CD14-positive monocyte (primary cell): ENCODE data around the gene PLCH1. TPM values are rescaled to one million over a fixed set of nuclear protein-coding genes. Genes with fewer than 3 reads are reported as not detected.

Experiments
- DNase-seq, 3 donors: peaks; one replicate each; pipeline ENCODE4 v3.0.0-alpha.2; 2011 to 2022
- H2AFZ ChIP-seq: 2 replicates; pipeline ENCODE4 v1.6.0; 2012; ENCODE audit warnings: mild to moderate bottlenecking, low read depth, low read length, inconsistent platforms; ENCODE audit not compliant: insufficient read depth, poor library complexity, severe bottlenecking
- H3K27ac ChIP-seq, 2 donors: 1 replicate in 1 of 2; 2 replicates in 1 of 2; pipeline ENCODE4 v1.5.1; 2012 to 2013; ENCODE audit warnings: low read length in 2 of 2, control low read depth in 1 of 2, inconsistent platforms in 1 of 2, low read depth in 1 of 2, mild to moderate bottlenecking in 1 of 2
- H3K27me3 ChIP-seq, 2 donors: one replicate each; pipeline versions ENCODE4 v1.6.0 to v1.6.1; 2011 to 2013; ENCODE audit warnings: low read length in 2 of 2; ENCODE audit not compliant: control insufficient read depth in 2 of 2, insufficient read depth in 2 of 2
- H3K36me3 ChIP-seq, 2 donors: replicated peaks in 1 of 2; 1 replicate in 1 of 2; 2 replicates in 1 of 2; pipeline versions ENCODE4 v1.5.1 to v1.6.1; 2012 to 2013; ENCODE audit warnings: low read length in 2 of 2, control low read depth in 1 of 2, inconsistent platforms in 1 of 2, mild to moderate bottlenecking in 1 of 2; ENCODE audit not compliant: insufficient read depth in 2 of 2, control insufficient read depth in 1 of 2
- H3K4me1 ChIP-seq, 2 donors: 1 replicate in 1 of 2; 2 replicates in 1 of 2; pipeline versions ENCODE4 v1.5.1 to v1.6.1; 2012 to 2013; ENCODE audit warnings: low read length in 2 of 2, control low read depth in 1 of 2, inconsistent platforms in 1 of 2, mild to moderate bottlenecking in 1 of 2, moderate library complexity in 1 of 2; ENCODE audit not compliant: insufficient read depth in 2 of 2, control insufficient read depth in 1 of 2
- H3K4me2 ChIP-seq: replicated peaks from 2 replicates; pipeline ENCODE3; 2012; ENCODE audit warnings: low read length, moderate library complexity, mild to moderate bottlenecking; ENCODE audit not compliant: poor library complexity, severe bottlenecking; ENCODE audit errors: extremely low read depth
- H3K4me3 ChIP-seq, 3 experiments: fragments of 200-600 bp in 1 of 3; sonication (generic) in 1 of 3; replicated peaks in 1 of 3; 1 replicate in 2 of 3; 2 replicates in 1 of 3; pipeline ENCODE4 v1.5.1; 2011 to 2013; ENCODE audit warnings: low read length in 3 of 3, mild to moderate bottlenecking in 3 of 3, control low read depth in 2 of 3, low read depth in 2 of 3, inconsistent platforms in 1 of 3, moderate library complexity in 1 of 3
- H3K79me2 ChIP-seq: 2 replicates; pipeline ENCODE4 v1.6.0; 2012; ENCODE audit warnings: mild to moderate bottlenecking, control low read depth, inconsistent platforms, low read length, moderate library complexity; ENCODE audit not compliant: insufficient read depth
- H3K9ac ChIP-seq: 2 replicates; pipeline ENCODE4 v1.6.0; 2017; ENCODE audit warnings: low read length, mild to moderate bottlenecking; ENCODE audit not compliant: insufficient read depth, poor library complexity, severe bottlenecking
- H3K9me3 ChIP-seq, 2 donors: replicated peaks in 1 of 2; 1 replicate in 1 of 2; 2 replicates in 1 of 2; pipeline versions ENCODE4 v1.5.1 to v1.6.1; 2012 to 2013; ENCODE audit warnings: low read length in 2 of 2, control low read depth in 1 of 2; ENCODE audit not compliant: control insufficient read depth in 1 of 2, insufficient read depth in 1 of 2
- H4K20me1 ChIP-seq: 2 replicates; pipeline ENCODE4 v1.6.0; 2012; ENCODE audit warnings: mild to moderate bottlenecking, low read length, control low read depth, moderate library complexity; ENCODE audit not compliant: insufficient read depth
- H3K27ac Mint-ChIP-seq, 7 donors: one replicate each; pipeline ENCODE4 v1.8.0; 2020; ENCODE audit warnings: mild to moderate bottlenecking in 7 of 7, mixed read lengths in 7 of 7, moderate library complexity in 6 of 7, inconsistent platforms in 2 of 7
- H3K27me3 Mint-ChIP-seq, 3 donors: one replicate each; pipeline ENCODE4 v1.8.0; 2021 to 2022; ENCODE audit warnings: low read depth in 3 of 3, mild to moderate bottlenecking in 3 of 3, mixed read lengths in 3 of 3, moderate library complexity in 3 of 3, inconsistent platforms in 1 of 3
- H3K36me3 Mint-ChIP-seq, 2 donors: one replicate each; pipeline ENCODE4 v1.8.0; 2020; ENCODE audit warnings: mixed read lengths in 2 of 2, inconsistent platforms in 1 of 2, mild to moderate bottlenecking in 1 of 2
- H3K4me1 Mint-ChIP-seq: one replicate; pipeline ENCODE4 v1.8.0; 2020; ENCODE audit warnings: mild to moderate bottlenecking, mixed read lengths
- H3K4me3 Mint-ChIP-seq, 2 donors: one replicate each; pipeline ENCODE4 v1.8.0; 2020; ENCODE audit warnings: mild to moderate bottlenecking in 2 of 2, mixed read lengths in 2 of 2, moderate library complexity in 1 of 2
- H3K9me3 Mint-ChIP-seq, 7 donors: one replicate each; pipeline ENCODE4 v1.8.0; 2020 to 2022; ENCODE audit warnings: mixed read lengths in 7 of 7, mild to moderate bottlenecking in 6 of 7, moderate library complexity in 6 of 7, inconsistent platforms in 2 of 7
- CTCF ChIP-seq: fragments of 200-600 bp; IDR thresholded peaks from one replicate; pipeline ENCODE4 v1.8.0; 2022; ENCODE audit warnings: antibody characterized with exemption, mild to moderate bottlenecking
- whole genome bisulfite sequencing: methylation state at CpG from one replicate; pipeline ENCODE4 v1.1.5; 2013; ENCODE audit warnings: missing lambda C conversion rate; ENCODE audit not compliant: insufficient coverage; 5-methylcytosine and 5-hydroxymethylcytosine counted together
- intact Hi-C, 2 donors: fragments of 100-400 bp; cut with micrococcal nuclease; formaldehyde crosslinking; loops; one replicate each; pipeline versions ENCODE4 v1.15.0 to v1.15.1; 2023
- polyA plus RNA-seq, 3 donors: library from polyadenylated mRNA; depleted of rRNA in 1 of 3; unstranded in 2 of 3; stranded (reverse) in 1 of 3; fragments of 300-500 nt in 2 of 3; fragments of >200 nt in 1 of 3; fragmentation: Illumina TruSeq in 2 of 3; gene quantifications; 1 replicate in 2 of 3; 2 replicates in 1 of 3; pipeline ENCODE4 v1.2.3, GENCODE V29; 2012 to 2021

The PLCH1 gene
- polyA plus RNA-seq, 3 donors, result not detected

DNA sequence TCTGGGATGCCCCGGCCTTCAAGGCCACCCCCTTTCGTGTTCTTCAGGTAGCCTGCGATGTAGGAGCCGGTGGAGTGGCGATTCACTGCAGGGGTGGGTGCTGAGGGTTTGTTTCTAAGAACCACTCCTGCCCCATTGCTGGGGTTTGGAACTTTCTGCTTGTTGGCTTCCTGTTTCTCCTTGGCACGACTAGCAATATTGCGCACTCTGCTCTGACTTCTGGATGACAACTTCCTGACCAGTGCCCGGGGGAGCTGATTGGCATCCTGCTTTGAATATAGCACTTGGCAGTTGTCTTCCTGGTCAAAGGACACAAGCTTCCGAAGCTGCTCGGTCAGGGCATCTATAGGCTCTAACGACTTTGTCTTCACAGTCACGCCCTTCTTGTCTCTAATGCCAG, 263.8 kb downstream of the PLCH1 start:
- no peak overlapping the region for H3K4me3 ChIP-seq
- peaks cover 2 to 9% (median 5%) of the 10 kb centered on the region in 7 donors for H3K9me3 Mint-ChIP-seq
- no peaks in the 10 kb centered on the region for H3K36me3 ChIP-seq
- no peak overlapping the region for H3K9ac ChIP-seq
- no peaks in the 10 kb centered on the region for H3K4me1 Mint-ChIP-seq
- no peak overlapping the region for H2AFZ ChIP-seq
- no peaks in the 10 kb centered on the region for H3K4me1 ChIP-seq
- H4K20me1 ChIP-seq, result no peaks in the 10 kb centered on the region
- TF ChIP-seq CTCF, result no peak
- no peaks in the 10 kb centered on the region for H3K36me3 Mint-ChIP-seq
- 78% methylated on average over 12 of the region's 12 CpGs for WGBS
- no peak overlapping the region for H3K27ac Mint-ChIP-seq
- H3K27ac ChIP-seq, result no peak overlapping the region
- peaks cover 0 to 5% (median 3%) of the 10 kb centered on the region in 3 donors for H3K27me3 Mint-ChIP-seq
- no peak overlapping the region for H3K4me2 ChIP-seq
- no peaks in the 10 kb centered on the region for H3K9me3 ChIP-seq
- no peaks in the 10 kb centered on the region for H3K27me3 ChIP-seq
- no peak overlapping the region for H3K4me3 Mint-ChIP-seq
- no peak for DNase-seq
- intact Hi-C loops, result no loop called here
- H3K79me2 ChIP-seq, result no peaks in the 10 kb centered on the region

DNA sequence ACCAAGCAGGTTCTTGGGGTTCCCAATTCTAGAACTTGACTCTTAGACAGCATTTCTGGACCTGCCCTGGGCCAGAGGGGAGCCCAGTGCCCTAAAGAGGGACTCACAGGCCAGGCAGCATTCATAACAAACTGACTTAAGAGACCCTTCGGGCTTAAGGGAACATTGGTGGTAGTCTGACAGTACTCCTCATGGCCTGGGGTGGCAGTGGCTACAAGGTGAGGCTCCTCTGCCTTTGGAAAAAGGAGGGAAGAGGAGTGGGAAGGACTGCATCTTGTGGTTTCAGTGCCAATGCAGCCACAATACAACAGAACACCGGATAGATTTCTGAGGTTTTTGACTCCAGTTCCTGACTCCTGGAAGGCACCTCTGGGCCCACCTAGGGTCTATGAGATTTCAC, 279.2 kb downstream of the PLCH1 start:
- H3K4me3 ChIP-seq, result no peak overlapping the region
- H3K4me1 Mint-ChIP-seq, result no peaks in the 10 kb centered on the region
- no peak overlapping the region for H3K27ac Mint-ChIP-seq
- H3K9me3 Mint-ChIP-seq, result peaks cover 9 to 32% (median 21%) of the 10 kb centered on the region in 7 donors
- no peak overlapping the region for H3K9ac ChIP-seq
- intact Hi-C loops, result no loop called here
- no peaks in the 10 kb centered on the region for H3K36me3 ChIP-seq
- H3K27me3 ChIP-seq, result no peaks in the 10 kb centered on the region
- peaks cover 0 to 14% of the 10 kb centered on the region in 2 donors for H3K9me3 ChIP-seq
- no peaks in the 10 kb centered on the region for H4K20me1 ChIP-seq
- DNase-seq, result no peak
- H3K4me3 Mint-ChIP-seq, result no peak overlapping the region
- 87% methylated on average over 2 of the region's 2 CpGs for WGBS
- TF ChIP-seq CTCF, result no peak
- peaks cover 0 to 2% (median 0%) of the 10 kb centered on the region in 3 donors for H3K27me3 Mint-ChIP-seq
- no peak overlapping the region for H3K27ac ChIP-seq
- H3K79me2 ChIP-seq, result no peaks in the 10 kb centered on the region
- no peaks in the 10 kb centered on the region for H3K4me1 ChIP-seq
- no peak overlapping the region for H3K4me2 ChIP-seq
- H2AFZ ChIP-seq, result no peak overlapping the region
- H3K36me3 Mint-ChIP-seq, result no peaks in the 10 kb centered on the region
